HepG2 (cell line): ENCODE results near the gene MED12L. TPM values are rescaled to one million over a fixed set of nuclear protein-coding genes. Genes with fewer than 3 reads are reported as not detected.
A peak's percentile ranks its signal among the peaks of the same experiment; 100 is the strongest.

Source experiments
- ARNT2 ChIP-seq: sonication (generic); formaldehyde crosslinking; IDR thresholded peaks from 2 replicates; pipeline ENCODE4 v1.8.0; 2022; ENCODE audit warnings: mild to moderate bottlenecking, low read depth, missing genetic modification reagents, moderate library complexity
- ATRX ChIP-seq: sonication (generic); formaldehyde crosslinking; IDR thresholded peaks from 2 replicates; pipeline ENCODE4 v1.4.0; 2020; ENCODE audit warnings: missing genetic modification reagents, borderline replicate concordance
- BORCS8-MEF2B ChIP-seq: sonication (generic); formaldehyde crosslinking; IDR thresholded peaks from 2 replicates; pipeline ENCODE4 v1.8.0; 2022; ENCODE audit warnings: mild to moderate bottlenecking, missing genetic modification reagents
- CBX1 ChIP-seq: IDR thresholded peaks from one replicate; pipeline ENCODE4 v1.6.1; 2016; ENCODE audit warnings: antibody characterized with exemption, low read depth
- CC2D1A ChIP-seq: sonication (generic); formaldehyde crosslinking; IDR thresholded peaks from 2 replicates; pipeline ENCODE4 v1.8.1; 2023; ENCODE audit warnings: mild to moderate bottlenecking, missing genetic modification reagents
- ERF ChIP-seq: IDR thresholded peaks from 2 replicates; pipeline ENCODE4 v1.6.1; 2018; ENCODE audit warnings: missing biosample characterization, missing genetic modification reagents
- FOXK2 ChIP-seq: fragments of 450-650 bp; IDR thresholded peaks from 2 replicates; pipeline ENCODE4 v1.6.1; 2016
- HOXA5 ChIP-seq: sonication (generic); formaldehyde crosslinking; IDR thresholded peaks from 2 replicates; pipeline ENCODE4 v1.4.0; 2020; ENCODE audit warnings: missing genetic modification reagents
- JUN ChIP-seq: sonication (generic); formaldehyde crosslinking; IDR thresholded peaks from 2 replicates; pipeline ENCODE4 v1.4.0; 2020; ENCODE audit warnings: mild to moderate bottlenecking, missing genetic modification reagents
- KDM4B ChIP-seq: sonication (generic); formaldehyde crosslinking; IDR thresholded peaks from 2 replicates; pipeline ENCODE4 v1.4.0; 2020; ENCODE audit warnings: missing genetic modification reagents
- MIER2 ChIP-seq: IDR thresholded peaks from 2 replicates; pipeline ENCODE4 v1.6.1; 2016; ENCODE audit warnings: missing biosample characterization, missing genetic modification reagents
- MYPOP ChIP-seq: sonication (generic); formaldehyde crosslinking; IDR thresholded peaks from 2 replicates; pipeline ENCODE4 v1.8.1; 2023; ENCODE audit warnings: mild to moderate bottlenecking, moderate library complexity, missing genetic modification reagents
- NCOA1 ChIP-seq: sonication (generic); formaldehyde crosslinking; IDR thresholded peaks from 2 replicates; pipeline ENCODE4 v1.9.0; 2021; ENCODE audit warnings: missing genetic modification reagents
- NCOR1 ChIP-seq: fragments of 200-600 bp; sonication (generic); IDR thresholded peaks from 2 replicates; pipeline ENCODE4 v1.7.0; 2017; ENCODE audit warnings: antibody characterized with exemption, low read length, borderline replicate concordance
- PHB2 ChIP-seq: fragments of 450-650 bp; IDR thresholded peaks from 2 replicates; pipeline ENCODE4 v1.6.1; 2018; ENCODE audit not compliant: partially characterized antibody
- RAD21 ChIP-seq: fragments of 450-650 bp; formaldehyde crosslinking; IDR thresholded peaks from 2 replicates; pipeline ENCODE4 v1.5.0; 2020; ENCODE audit warnings: mild to moderate bottlenecking
- RARA ChIP-seq: IDR thresholded peaks from 2 replicates; pipeline ENCODE4 v1.6.1; 2016; ENCODE audit warnings: missing genetic modification reagents, missing compliant biosample characterization
- RBM22 ChIP-seq: fragments of 200-400 bp; formaldehyde crosslinking; optimal IDR thresholded peaks from 2 replicates; pipeline ENCODE3; 2017; ENCODE audit warnings: mild to moderate bottlenecking, low read length, moderate library complexity
- TRIM24 ChIP-seq: sonication (generic); formaldehyde crosslinking; IDR thresholded peaks from 2 replicates; pipeline ENCODE4 v1.8.0; 2022; ENCODE audit warnings: mild to moderate bottlenecking, missing genetic modification reagents
- YY1 ChIP-seq: IDR thresholded peaks from 2 replicates; pipeline ENCODE4 v1.6.1; 2011; ENCODE audit warnings: low read length, low read depth, moderate library complexity, mild to moderate bottlenecking; ENCODE audit not compliant: insufficient read depth, insufficient replicate concordance
- ZNF121 ChIP-seq: sonication (generic); formaldehyde crosslinking; IDR thresholded peaks from 2 replicates; pipeline ENCODE4 v1.5.0; 2020; ENCODE audit warnings: mild to moderate bottlenecking, missing genetic modification reagents
- ZNF224 ChIP-seq: sonication (generic); formaldehyde crosslinking; IDR thresholded peaks from 2 replicates; pipeline ENCODE4 v1.5.0; 2020; ENCODE audit warnings: mild to moderate bottlenecking, missing genetic modification reagents
- ZNF251 ChIP-seq: sonication (generic); formaldehyde crosslinking; IDR thresholded peaks from 2 replicates; pipeline ENCODE4 v1.9.0; 2021; ENCODE audit warnings: mild to moderate bottlenecking, missing genetic modification reagents
- ZNF496 ChIP-seq: sonication (generic); formaldehyde crosslinking; IDR thresholded peaks from 2 replicates; pipeline ENCODE4 v1.8.1; 2023; ENCODE audit warnings: mild to moderate bottlenecking, moderate library complexity, missing genetic modification reagents; ENCODE audit not compliant: insufficient replicate concordance
- ZNF563 ChIP-seq: sonication (generic); formaldehyde crosslinking; IDR thresholded peaks from 2 replicates; pipeline ENCODE4 v1.8.0; 2022; ENCODE audit warnings: mild to moderate bottlenecking, moderate library complexity, missing genetic modification reagents
- ZNF607 ChIP-seq: sonication (generic); formaldehyde crosslinking; IDR thresholded peaks from 2 replicates; pipeline ENCODE4 v1.5.1; 2020; ENCODE audit warnings: missing genetic modification reagents, mild to moderate bottlenecking, borderline replicate concordance
- ZNF672 ChIP-seq: sonication (generic); formaldehyde crosslinking; IDR thresholded peaks from 2 replicates; pipeline ENCODE4 v1.8.1; 2022; ENCODE audit warnings: missing genetic modification reagents
- ZNF7 ChIP-seq: IDR thresholded peaks from 2 replicates; pipeline ENCODE4 v1.6.1; 2016; ENCODE audit warnings: missing biosample characterization, missing genetic modification reagents
- ZNF761 ChIP-seq: sonication (generic); formaldehyde crosslinking; conservative IDR thresholded peaks from 2 replicates; pipeline ENCODE4 v1.4.0; 2020; ENCODE audit warnings: mild to moderate bottlenecking, missing genetic modification reagents
- ZNF790 ChIP-seq: sonication (generic); formaldehyde crosslinking; IDR thresholded peaks from 2 replicates; pipeline ENCODE4 v1.8.0; 2022; ENCODE audit warnings: missing genetic modification reagents, mild to moderate bottlenecking, borderline replicate concordance
- ZSCAN29 ChIP-seq: sonication (generic); formaldehyde crosslinking; conservative IDR thresholded peaks from 2 replicates; pipeline ENCODE4 v1.4.0; 2020; ENCODE audit warnings: mild to moderate bottlenecking, missing genetic modification reagents
- polyA plus RNA-seq, 8 experiments: library from polyadenylated mRNA; depleted of rRNA in 3 of 8; stranded (reverse) in 7 of 8; unstranded in 1 of 8; fragments of >200 nt; fragmentation: Illumina TruSeq in 4 of 8; extraction: Trizol in 4 of 8; gene quantifications; 2 replicates each; pipeline versions ENCODE4 v1.2.1 to v1.2.3, GENCODE V29; 2011 to 2016; ENCODE audit warnings: low read depth in 4 of 8, missing spikeins in 1 of 8, mixed read lengths in 1 of 8; ENCODE audit not compliant: insufficient read depth in 1 of 8
- total RNA-seq, 5 experiments: library from RNA; depleted of rRNA; stranded (reverse); fragments of >200 nt; fragmentation: Illumina TruSeq; extraction: Trizol; gene quantifications; 2 replicates each; pipeline ENCODE4 v1.2.3, GENCODE V29; 2016; ENCODE audit warnings: low read depth in 1 of 5

The MED12L gene
- total and polyA plus RNA-seq, 2 of the 13 experiments (the other 11 are each of a cell fraction or from before 2014, with no cell fraction given), result 0.07 to 0.64 TPM

- TF ChIP-seq NCOR1, result no peak
- peak; percentile 45; the same call in 1 of the 2 replicates for TF ChIP-seq ZNF563 (CRISPR knock-in tag)
- TF ChIP-seq BORCS8-MEF2B, result peak; percentile 71; the same call in 1 of the 2 replicates
- no peak for TF ChIP-seq ZNF7
- peak; percentile 61; the same call in 1 of the 2 replicates for TF ChIP-seq RAD21 (CRISPR knock-in tag)
- no peak for TF ChIP-seq KDM4B (CRISPR knock-in tag)
- no peak for TF ChIP-seq FOXK2
- no peak for TF ChIP-seq JUN
- no peak for TF ChIP-seq ERF (CRISPR knock-in tag)
- no peak for TF ChIP-seq ZNF496
- TF ChIP-seq NCOA1 (CRISPR knock-in tag), result no peak
- TF ChIP-seq MIER2 (CRISPR knock-in tag), result no peak
- 0 out of 2 replicates have a peak, but pooled peaks have one; percentile 50 for TF ChIP-seq ZNF761 (CRISPR knock-in tag)
- TF ChIP-seq PHB2, result no peak
- no peak for TF ChIP-seq ZNF121
- TF ChIP-seq RARA, result peak; percentile 12; the same call in 1 of the 2 replicates
- TF ChIP-seq ZNF672 (CRISPR knock-in tag), result no peak
- no peak for TF ChIP-seq CBX1
- 0 out of 2 replicates have a peak, but pooled peaks have one; percentile 41 for TF ChIP-seq HOXA5 (CRISPR knock-in tag)
- no peak for TF ChIP-seq ZNF251 (CRISPR knock-in tag)
- TF ChIP-seq ATRX (CRISPR knock-in tag), result no peak
- 0 out of 2 replicates have a peak, but pooled peaks have one; percentile 27 for TF ChIP-seq ZSCAN29 (CRISPR knock-in tag)
- peak; percentile 69; the same call in 1 of the 2 replicates for TF ChIP-seq MYPOP (CRISPR knock-in tag)
- TF ChIP-seq TRIM24 (CRISPR knock-in tag), result no peak
- no peak for TF ChIP-seq ZNF790 (CRISPR knock-in tag)
- no peak for TF ChIP-seq ZNF224 (CRISPR knock-in tag)
- peak; percentile 54; the same call in 1 of the 2 replicates for TF ChIP-seq ARNT2
- TF ChIP-seq ZNF607 (CRISPR knock-in tag), result peak; percentile 29; the same call in 1 of the 2 replicates
- peak; percentile 64 for TF ChIP-seq YY1
- TF ChIP-seq RBM22, result no peak
- no peak for TF ChIP-seq CC2D1A (CRISPR knock-in tag)
Measured at GRCh38 chr3:151085227-151085888, at the start of gene MED12L (continued).
